A673 (cell line): ENCODE results near the gene NEMP1.

Experiments
- CTCF ChIP-seq: fragments of 300-800, 200-600 bp; sonication (generic); conservative IDR thresholded peaks from 2 replicates; pipeline ENCODE4 v1.5.1; 2017; ENCODE audit warnings: low read depth, mild to moderate bottlenecking, antibody characterized with exemption, low read length, moderate library complexity, mixed read lengths
- EZH2 ChIP-seq: fragments of 200-600 bp; sonication (generic); IDR thresholded peaks from 2 replicates; pipeline ENCODE4 v1.6.1; 2017; ENCODE audit warnings: borderline replicate concordance, low read depth, mild to moderate bottlenecking, mixed read lengths, antibody characterized with exemption, low read length; ENCODE audit not compliant: poor library complexity, severe bottlenecking

DNA sequence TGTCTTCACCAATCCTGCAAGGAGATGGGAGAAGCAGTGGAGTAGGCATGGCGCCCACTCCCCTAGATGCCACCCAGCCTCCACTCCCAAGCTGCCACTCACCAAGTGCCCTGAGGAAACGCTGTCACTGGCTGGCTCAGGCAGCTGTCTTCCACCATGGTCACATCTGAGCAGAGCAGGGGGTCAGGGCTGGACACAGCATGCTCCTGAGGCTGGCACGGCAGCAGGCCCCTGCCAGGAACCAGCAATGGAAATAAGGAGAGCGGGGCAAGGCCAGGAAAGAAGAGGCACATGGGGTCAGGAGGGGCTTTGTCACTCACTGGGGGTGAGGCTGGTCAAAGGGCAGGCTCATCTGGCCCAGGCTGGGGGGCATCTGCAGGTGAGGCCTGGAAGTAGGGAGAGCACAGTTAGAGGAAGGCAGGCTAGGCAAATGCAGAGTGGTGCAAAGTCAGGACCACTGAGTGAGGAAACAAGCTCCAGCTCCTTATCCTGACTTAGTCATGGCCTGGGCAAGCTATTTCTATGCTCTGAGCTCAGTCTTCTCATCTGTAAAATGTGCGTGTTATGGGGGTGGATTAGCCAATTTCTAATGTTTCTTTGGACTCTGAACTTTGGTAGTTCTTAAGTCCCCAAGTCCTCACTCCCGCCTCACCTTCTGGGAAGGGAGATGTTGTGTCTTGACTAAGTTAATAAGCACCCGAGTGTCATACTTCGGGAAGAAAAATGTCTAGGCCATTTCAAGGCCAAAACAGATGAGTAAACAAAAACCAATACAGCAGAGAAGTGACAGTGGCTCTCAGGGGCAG, 18.4 kb upstream of the NEMP1 start:
- TF ChIP-seq CTCF (no peak), EZH2 (no peak)
